A204.1 (cell line): Measurements from ENCODE around the gene THEM4.
"Not testable (repeated sequence)": the region's sequence is repeated elsewhere in the genome, so short reads cannot be mapped to it uniquely, and the experiment has no call there.

Experiments
- FAIRE-seq: peaks from 2 replicates; lab custom pipeline; 2012; peaks lifted over from hg19 to GRCh38; lab: Jason Lieb, UNC

Gene THEM4

GRCh38 chr1:151893176-151893924 lies 16.0 kb downstream of the THEM4 start:
- FAIRE-seq: no peak

DNA sequence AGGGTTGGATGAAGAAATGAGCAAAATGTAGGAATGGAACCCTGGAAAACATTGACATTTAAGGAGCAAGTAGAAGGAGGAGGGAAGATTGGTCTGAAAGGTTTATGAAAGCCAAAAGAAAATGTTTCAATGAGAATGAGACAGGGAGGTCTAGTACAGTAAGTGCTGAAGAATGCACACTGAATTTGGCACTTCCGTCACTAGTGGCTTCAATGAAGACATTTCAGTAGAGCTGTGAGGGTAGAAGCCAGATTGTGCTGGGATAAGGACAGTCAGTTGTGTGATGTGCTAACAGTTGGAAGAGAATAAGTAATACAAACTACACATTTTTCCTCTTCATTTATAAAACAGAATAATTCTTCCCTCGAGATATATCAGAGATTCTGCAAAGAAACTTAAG lies 17.1 kb downstream of the THEM4 start:
- FAIRE-seq: no peak

- FAIRE-seq: no peak
These were observed 17.8 kb downstream of the THEM4 start for GRCh38 chr1:151891512-151891911.

DNA sequence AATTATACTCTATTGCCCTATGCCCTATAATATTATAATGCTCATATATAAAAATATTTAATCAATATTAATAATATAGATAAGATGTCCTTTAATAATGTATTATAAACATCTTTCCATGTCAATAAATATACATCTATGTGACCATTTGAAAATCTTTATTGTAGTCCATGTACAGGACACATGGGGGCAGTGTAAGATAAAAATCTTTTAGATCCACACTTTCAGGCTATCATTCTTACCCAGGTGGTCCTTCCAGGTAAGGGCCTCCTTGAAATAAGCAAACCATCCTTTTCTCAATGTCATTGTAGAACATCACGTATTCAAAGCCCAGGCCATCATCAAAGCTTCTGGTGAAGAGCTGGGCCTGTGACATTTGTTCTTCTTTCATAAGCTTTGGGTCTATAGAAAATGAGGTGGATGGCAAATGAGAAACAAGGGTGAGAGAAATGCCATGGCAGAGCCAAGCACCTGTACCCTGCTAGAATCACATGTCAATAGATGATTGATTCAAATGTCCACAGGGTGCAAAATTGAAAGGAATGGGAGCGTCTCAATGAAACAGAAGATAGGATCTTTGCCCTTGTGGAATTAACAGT lies 20.2 kb downstream of the THEM4 start:
- peak; percentile 95 for FAIRE-seq

- no peak for FAIRE-seq
These were observed 22.3 kb downstream of the THEM4 start for GRCh38 chr1:151887028-151887427.

GRCh38 chr1:151885479-151885878 lies 23.8 kb downstream of the THEM4 start:
- FAIRE-seq: no peak

DNA sequence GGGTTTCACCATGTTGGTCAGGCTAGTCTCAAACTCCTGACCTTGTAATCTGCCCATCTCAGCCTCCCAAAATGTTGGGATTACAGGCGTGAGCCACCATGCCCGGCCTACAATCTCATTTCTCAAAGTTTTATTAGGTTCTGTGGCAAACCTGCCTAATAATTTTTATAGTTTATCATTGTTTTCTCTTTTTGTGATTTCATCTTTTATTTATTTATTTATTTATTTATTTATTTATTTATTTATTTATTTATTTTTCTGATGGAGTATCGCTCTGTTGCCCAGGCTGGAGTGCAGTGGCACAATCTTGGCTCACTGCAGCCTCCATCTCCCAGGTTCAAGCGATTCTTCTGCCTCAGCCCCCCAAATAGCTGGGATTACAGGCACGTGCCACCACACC lies 24.4 kb downstream of the THEM4 start:
- FAIRE-seq: not testable (repeated sequence)

- not testable (repeated sequence) for FAIRE-seq
These were observed 24.9 kb downstream of the THEM4 start for GRCh38 chr1:151884445-151884844.

DNA sequence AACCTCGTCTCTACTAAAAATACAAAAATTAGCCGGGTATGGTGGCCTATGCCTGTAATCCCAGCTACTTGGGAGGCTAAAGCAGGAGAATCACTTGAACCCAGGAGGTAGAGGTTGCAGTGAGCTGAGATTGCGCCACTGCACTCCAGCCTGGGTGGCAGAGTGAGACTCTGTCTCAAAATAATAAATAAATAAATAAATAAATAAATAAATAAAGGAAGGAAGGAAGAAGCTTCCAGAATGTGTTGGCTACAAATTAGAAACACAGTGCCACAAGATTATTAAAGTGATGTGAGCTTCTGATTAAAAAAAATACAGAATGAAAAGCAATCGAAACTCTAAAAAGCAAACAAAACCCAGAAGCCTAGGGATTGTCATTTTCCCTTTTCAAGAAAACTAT lies 25.4 kb downstream of the THEM4 start:
- FAIRE-seq: not testable (repeated sequence)

GRCh38 chr1:151882918-151883317 lies 26.4 kb downstream of the THEM4 start:
- not testable (repeated sequence) for FAIRE-seq

- no peak for FAIRE-seq
These were observed 26.8 kb downstream of the THEM4 start for GRCh38 chr1:151882466-151882865.

DNA sequence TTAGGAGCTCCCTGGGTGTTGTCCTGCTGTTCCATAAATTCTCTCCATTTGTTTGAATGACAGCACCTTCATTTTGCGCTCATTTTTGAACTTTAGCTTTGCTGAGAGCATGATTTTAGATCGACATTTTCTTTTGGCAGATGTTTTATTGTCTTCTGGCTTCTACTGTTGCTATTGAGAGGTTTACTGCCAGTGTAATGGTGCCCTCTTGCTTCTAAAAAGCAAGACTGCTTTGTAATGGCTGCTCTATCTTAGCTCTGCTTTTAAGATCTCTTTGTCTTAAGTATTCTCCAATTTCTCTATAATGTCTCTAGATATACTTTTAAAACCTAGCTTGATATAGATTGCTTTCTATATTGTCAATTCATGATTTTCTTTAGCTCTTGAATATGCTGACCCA lies 27.8 kb downstream of the THEM4 start:
- FAIRE-seq: peak; percentile 77

GRCh38 chr1:151875419-151876097 lies 33.8 kb downstream of the THEM4 start:
- FAIRE-seq: no peak

DNA sequence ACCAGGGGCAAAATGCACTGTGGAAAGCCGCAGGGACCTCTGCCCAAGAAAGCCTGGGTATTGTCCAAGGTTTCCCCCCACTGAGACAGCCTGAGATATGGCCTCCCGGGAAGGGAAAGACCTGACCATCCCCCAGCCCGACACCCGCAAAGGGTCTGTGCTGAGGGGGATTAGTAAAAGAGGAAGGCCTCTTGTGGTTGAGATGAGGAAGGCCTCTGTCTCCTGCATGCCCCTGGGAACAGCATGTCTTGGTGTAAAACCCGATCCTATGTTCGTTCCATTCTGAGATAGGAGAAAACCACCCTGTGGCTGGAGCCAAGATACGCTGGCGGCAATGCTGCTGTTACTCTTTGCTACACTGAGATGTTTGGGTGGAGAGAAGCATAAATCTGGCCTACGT lies 36.5 kb downstream of the THEM4 start:
- FAIRE-seq: not testable (repeated sequence)

GRCh38 chr1:151871284-151872030 lies 37.9 kb downstream of the THEM4 start:
- no peak for FAIRE-seq

- no peak for FAIRE-seq
These were observed 40.8 kb downstream of the THEM4 start for GRCh38 chr1:151868486-151868885.

DNA sequence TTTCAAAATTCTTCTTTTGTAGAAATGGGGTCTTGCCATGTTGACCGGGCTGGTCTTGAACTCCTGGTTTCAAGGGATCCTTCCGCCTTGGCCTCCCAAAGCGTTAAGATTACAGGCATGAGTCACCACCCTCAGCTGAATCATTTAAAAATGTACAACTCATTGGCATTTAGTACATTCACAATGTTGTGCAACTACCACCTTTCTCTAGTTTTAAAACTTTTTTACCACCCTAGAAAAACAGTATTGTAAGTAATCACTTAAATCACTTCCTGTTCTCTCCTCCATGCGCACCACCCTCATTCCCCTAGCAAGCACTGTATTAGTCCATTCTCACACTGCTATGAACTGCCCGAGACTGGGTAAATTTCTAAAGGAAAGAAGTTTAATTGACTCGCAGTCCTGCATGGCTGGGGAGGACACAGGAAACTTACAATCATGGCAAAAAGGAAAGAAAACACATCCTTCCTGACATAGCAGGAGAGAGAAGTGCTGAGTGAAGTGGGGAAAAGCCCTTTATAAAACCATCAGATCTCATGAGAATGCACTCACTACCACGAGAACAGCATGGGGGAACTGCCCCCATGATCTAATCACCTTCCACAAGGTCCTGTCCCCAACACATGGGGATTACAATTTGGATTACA lies 41.4 kb downstream of the THEM4 start:
- FAIRE-seq: no peak

- FAIRE-seq: no peak
These were observed 42.0 kb downstream of the THEM4 start for GRCh38 chr1:151867321-151867720.

GRCh38 chr1:151864411-151864810 lies 44.9 kb downstream of the THEM4 start:
- FAIRE-seq: no peak

DNA sequence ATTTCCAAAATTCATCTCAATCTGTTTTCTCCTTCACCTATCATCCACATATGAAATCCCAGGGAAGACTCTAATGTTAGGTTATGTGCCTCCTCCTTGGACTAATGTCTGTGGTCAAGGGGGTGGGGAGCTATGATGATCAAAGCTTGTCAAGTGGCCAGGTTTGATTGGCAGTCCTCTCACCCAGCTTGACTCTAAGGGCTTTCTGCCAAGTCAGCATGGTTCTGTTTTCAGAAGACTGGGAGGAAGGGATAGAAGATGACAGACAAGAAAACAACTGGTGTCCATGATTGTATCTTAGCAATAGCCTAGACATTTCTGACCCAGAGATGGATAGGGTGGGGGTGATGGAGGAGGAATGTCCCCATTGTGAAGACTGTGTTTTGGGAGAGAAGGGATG lies 46.7 kb downstream of the THEM4 start:
- FAIRE-seq: no peak

DNA sequence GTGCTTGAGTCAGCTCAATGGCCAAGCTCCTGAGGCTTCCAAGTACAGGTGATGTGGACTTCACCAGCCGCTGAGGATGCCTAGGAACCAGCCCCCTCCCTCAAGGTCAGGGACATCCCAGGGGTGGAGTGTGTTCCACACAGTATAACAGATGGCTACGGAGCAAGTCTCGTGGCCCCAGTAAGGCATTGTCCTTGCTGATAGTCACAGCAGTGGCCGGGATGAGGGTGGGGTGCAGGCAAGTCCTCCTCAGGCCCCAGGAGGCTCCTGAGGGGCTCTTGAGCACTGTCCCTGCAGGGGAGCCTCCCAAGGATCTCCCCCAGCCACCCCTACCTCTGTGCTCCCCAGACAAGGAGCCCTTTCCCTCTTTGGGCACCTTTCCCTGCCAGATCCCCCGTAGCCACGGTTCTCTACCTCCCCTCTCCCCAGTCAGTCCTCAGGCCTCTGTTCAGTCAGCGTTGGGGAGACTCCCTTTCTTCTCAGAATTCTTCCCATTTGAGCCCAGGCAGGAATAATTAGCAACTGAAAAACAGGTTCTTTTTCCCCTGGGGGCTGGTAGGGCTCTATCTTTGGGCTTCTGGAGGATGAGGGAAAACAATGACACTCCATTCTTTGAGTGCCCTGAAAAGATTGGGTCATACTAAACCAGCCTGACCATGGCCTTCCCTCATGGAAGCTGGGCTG lies 48.7 kb downstream of the THEM4 start:
- no peak for FAIRE-seq

DNA sequence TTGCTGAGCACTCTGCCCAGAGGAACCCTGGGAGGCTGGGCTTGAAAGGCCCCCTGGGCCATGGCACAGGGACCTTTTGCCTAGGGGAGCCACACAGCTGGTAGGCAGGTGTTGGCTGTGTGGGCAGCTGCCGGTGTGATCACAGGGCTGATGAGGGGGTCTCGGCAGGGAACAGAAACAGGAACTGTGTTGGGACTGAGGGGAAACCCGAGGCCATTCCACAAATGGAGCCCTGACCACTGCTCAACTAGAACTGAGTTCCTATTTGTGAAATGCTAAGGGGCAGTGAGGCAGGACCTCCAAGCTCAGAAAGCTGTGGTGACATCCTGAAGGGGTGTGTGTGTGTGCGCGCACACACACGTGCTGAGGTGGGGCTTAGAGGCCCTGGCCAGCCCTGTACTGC lies 49.4 kb downstream of the THEM4 start:
- no peak for FAIRE-seq
